PFSK-1 (cell line): Measurements from ENCODE around the gene LCORL.

Experiments
- POLR2AphosphoS5 ChIP-seq: IDR thresholded peaks from 2 replicates; pipeline ENCODE4 v1.6.1; 2012; ENCODE audit warnings: low read depth, mild to moderate bottlenecking, control low read depth, low read length, moderate library complexity
- SIN3A ChIP-seq: IDR thresholded peaks from 2 replicates; pipeline ENCODE4 v1.6.1; 2012; ENCODE audit warnings: mild to moderate bottlenecking, low read length, moderate library complexity, borderline replicate concordance; ENCODE audit not compliant: insufficient read depth
- TAF1 ChIP-seq: IDR thresholded peaks from 2 replicates; pipeline ENCODE4 v1.6.1; 2012; ENCODE audit warnings: low read length, control low read depth, borderline replicate concordance; ENCODE audit not compliant: insufficient read depth

- TF ChIP-seq TAF1: no peak
- TF ChIP-seq SIN3A: no peak
- no peak for TF ChIP-seq POLR2AphosphoS5
Measured at GRCh38 chr4:17915439-17915838, 106.1 kb downstream of the LCORL start.
